Transverse colon (tissue), 4 donors: ENCODE results near the gene PRKCE. TPM values are rescaled to one million over a fixed set of nuclear protein-coding genes. Genes with fewer than 3 reads are reported as not detected.

ENCODE experiments used
- DNase-seq: peaks from one replicate; pipeline ENCODE4 v3.0.0-alpha.2; 2019
- H3K27ac ChIP-seq, 4 donors: fragments of 200-600 bp; sonication (generic); 2 replicates each; pipeline ENCODE4 v1.5.1; 2016 to 2018; ENCODE audit warnings: inconsistent platforms in 4 of 4
- H3K27me3 ChIP-seq: fragments of 200-600 bp; sonication (generic); 2 replicates; pipeline ENCODE4 v1.5.1; 2017; ENCODE audit warnings: inconsistent platforms
- H3K36me3 ChIP-seq, 4 donors: fragments of 200-600 bp; sonication (generic); 2 replicates each; pipeline ENCODE4 v1.5.1; 2017 to 2019; ENCODE audit warnings: inconsistent platforms in 4 of 4
- H3K4me1 ChIP-seq, 4 donors: fragments of 200-600 bp; sonication (generic); 2 replicates each; pipeline ENCODE4 v1.5.1; 2017 to 2020; ENCODE audit warnings: inconsistent platforms in 4 of 4
- H3K4me3 ChIP-seq, 4 donors: fragments of 200-600 bp; sonication (generic); 1 replicate in 1 of 4; 2 replicates in 3 of 4; pipeline versions ENCODE4 v1.5.1 to v1.6.1; 2017 to 2019; ENCODE audit warnings: inconsistent platforms in 4 of 4
- H3K9me3 ChIP-seq, 2 donors: fragments of 200-600 bp; sonication (generic); 2 replicates each; pipeline ENCODE4 v1.5.1; 2017 to 2019; ENCODE audit warnings: inconsistent platforms in 2 of 2
- EP300 ChIP-seq: sonication (generic); formaldehyde crosslinking; IDR thresholded peaks from one replicate; pipeline ENCODE4 v1.6.1; 2017; ENCODE audit warnings: antibody characterized with exemption, low read depth
- POLR2A ChIP-seq: fragments of 450-650 bp; IDR thresholded peaks from one replicate; pipeline ENCODE4 v1.6.1; 2016; ENCODE audit warnings: antibody characterized with exemption, mild to moderate bottlenecking, moderate library complexity
- POLR2AphosphoS5 ChIP-seq, 3 donors: sonication (generic); formaldehyde crosslinking; IDR thresholded peaks; one replicate each; pipeline ENCODE4 v1.6.1; 2016; ENCODE audit warnings: antibody characterized with exemption in 3 of 3
- WGBS, 2 donors: methylation state at CpG; one replicate each; pipeline ENCODE4 v1.1.5; 2018; ENCODE audit warnings: low coverage in 1 of 2; 5-methylcytosine and 5-hydroxymethylcytosine counted together
- in situ Hi-C, 4 donors: fragments of 200-750 bp; cut with MboI; loops; one replicate each; pipeline versions ENCODE4 v1.15.0 to v1.15.1; 2017; ENCODE audit warnings: low sequenced_read_pairs in 3 of 4, low pct_ligation_motif_present in 1 of 4, low pct_unique_long_range_greater_than_20kb in 1 of 4
- intact Hi-C: fragments of 100-400 bp; cut with DNase I; formaldehyde crosslinking; loops from one replicate; pipeline ENCODE4 v1.15.1; 2023; ENCODE audit warnings: low total_unique reads
- total RNA-seq, 4 donors: library from RNA; depleted of rRNA; stranded (reverse); fragments of >200 nt; gene quantifications; one replicate each; pipeline ENCODE4 v1.1.0, GENCODE V29; 2016
- TF ChIP-seq, protein P1 (sequence below), 5 experiments: fragments of 200-600 bp in 3 of 5; fragments of 450-650 bp in 2 of 5; sonication (generic) in 3 of 5; IDR thresholded peaks; 1 replicate in 2 of 5; 2 replicates in 3 of 5; pipeline ENCODE4 v1.5.1; 2016 to 2017; ENCODE audit warnings: antibody characterized with exemption in 5 of 5, inconsistent platforms in 3 of 5, mild to moderate bottlenecking in 2 of 5, moderate library complexity in 1 of 5

Gene PRKCE
- total RNA-seq, 4 donors from 2014 or later: 8.6 to 20.6 (median 11.3) TPM

DNA sequence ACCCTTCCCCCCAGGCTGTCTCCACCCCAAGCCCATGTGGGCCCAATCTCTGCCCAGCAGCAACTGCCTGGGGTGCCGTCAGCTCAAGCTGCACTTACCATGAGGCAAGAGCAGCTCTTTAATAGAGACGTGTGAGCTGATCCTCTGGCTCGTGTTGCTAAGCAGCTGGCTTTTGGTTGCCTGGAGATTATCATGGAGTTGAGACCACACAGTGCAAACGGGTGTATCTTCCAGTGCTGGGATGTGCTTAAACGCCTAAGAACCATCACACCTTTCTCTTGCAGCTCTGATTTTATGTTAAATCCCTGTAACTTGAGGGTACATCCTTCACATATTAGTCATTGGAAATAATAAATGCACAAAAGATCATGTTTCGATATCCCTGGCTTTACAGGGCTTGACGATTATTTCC is 271.1 kb downstream of the PRKCE start:
- no peak for DNase-seq
- intact Hi-C loops (no loop called here), in situ Hi-C loops (no loop called here)
- Histone ChIP-seq H3K27me3 (no peaks in the 10 kb centered on the region), H3K4me1 (peaks cover 0 to 11% (median 6%) of the 10 kb centered on the region in 4 donors), H3K9me3 (no peaks in the 10 kb centered on the region), H3K4me3 (no peak overlapping the region), H3K27ac (no peak overlapping the region), H3K36me3 (no peaks in the 10 kb centered on the region)
- no peak for TF ChIP-seq EP300
- TF ChIP-seq, protein P1, sequence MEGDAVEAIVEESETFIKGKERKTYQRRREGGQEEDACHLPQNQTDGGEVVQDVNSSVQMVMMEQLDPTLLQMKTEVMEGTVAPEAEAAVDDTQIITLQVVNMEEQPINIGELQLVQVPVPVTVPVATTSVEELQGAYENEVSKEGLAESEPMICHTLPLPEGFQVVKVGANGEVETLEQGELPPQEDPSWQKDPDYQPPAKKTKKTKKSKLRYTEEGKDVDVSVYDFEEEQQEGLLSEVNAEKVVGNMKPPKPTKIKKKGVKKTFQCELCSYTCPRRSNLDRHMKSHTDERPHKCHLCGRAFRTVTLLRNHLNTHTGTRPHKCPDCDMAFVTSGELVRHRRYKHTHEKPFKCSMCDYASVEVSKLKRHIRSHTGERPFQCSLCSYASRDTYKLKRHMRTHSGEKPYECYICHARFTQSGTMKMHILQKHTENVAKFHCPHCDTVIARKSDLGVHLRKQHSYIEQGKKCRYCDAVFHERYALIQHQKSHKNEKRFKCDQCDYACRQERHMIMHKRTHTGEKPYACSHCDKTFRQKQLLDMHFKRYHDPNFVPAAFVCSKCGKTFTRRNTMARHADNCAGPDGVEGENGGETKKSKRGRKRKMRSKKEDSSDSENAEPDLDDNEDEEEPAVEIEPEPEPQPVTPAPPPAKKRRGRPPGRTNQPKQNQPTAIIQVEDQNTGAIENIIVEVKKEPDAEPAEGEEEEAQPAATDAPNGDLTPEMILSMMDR (IDR thresholded peaks at IDR 0.05): no peak
- TF ChIP-seq POLR2A: no peak
- TF ChIP-seq POLR2AphosphoS5 (IDR thresholded peaks at IDR 0.05): no peak
- WGBS, 2 donors: 71 to 78% methylated on average over 4 to 7 of the region's 7 CpGs

DNA sequence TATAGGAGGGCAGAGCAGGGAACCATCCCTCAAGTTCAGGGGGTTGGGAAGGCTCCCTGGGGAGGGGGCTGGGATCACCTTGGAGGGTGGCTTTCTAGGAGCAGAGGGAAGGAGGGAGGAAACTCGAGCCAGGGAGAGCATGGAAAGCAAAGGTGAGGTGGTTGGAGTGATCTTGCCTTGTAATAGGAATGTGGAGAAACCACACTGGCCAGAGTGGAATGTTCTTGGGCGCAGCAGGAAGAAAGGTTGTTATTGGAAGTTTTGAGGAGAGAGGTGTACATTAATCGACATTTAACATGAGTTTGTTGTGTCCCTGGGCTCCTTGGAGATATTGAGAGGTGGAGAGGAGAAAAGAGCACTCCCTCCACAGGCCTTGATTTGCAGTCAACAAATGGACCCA is 272.2 kb downstream of the PRKCE start:
- intact Hi-C loops: no loop called here
- in situ Hi-C loops: no loop called here

DNA sequence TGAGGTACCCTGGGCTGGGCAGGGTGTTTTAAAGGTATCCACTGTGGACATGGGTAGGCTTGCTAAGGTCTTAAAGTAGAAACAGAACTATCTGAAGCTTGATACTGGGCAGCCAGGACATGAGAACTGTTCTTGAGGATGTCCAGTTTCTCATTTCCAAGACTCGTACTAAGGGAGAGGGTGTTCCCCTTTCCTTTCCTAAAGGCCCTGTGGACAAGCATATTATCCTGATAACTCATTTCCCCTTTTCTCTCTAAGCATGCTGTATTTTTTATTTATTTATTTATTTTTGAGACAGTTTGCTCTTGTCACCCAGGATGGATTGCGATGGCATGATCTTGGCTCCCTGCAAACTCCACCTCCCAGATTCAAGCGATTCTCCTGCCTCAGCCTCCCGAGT is 273.6 kb downstream of the PRKCE start:
- 93 to 100% methylated on average over 3 to 4 of the region's 4 CpGs for WGBS, 2 donors
- Histone ChIP-seq H3K36me3 (no peaks in the 10 kb centered on the region), H3K27me3 (no peaks in the 10 kb centered on the region), H3K4me1 (peaks cover 0 to 3% (median under 1%) of the 10 kb centered on the region in 4 donors), H3K27ac (no peak overlapping the region), H3K9me3 (no peaks in the 10 kb centered on the region), H3K4me3 (no peak overlapping the region)
- in situ Hi-C loops: no loop called here
- DNase-seq: no peak
- TF ChIP-seq POLR2AphosphoS5 (IDR thresholded peaks at IDR 0.05) (no peak), EP300 (no peak), POLR2A (no peak)
- TF ChIP-seq, protein P1 (IDR thresholded peaks at IDR 0.05): no peak
- intact Hi-C loops: no loop called here

More for the DNA sequence above, 272.2 kb downstream of the PRKCE start:
- H3K27ac ChIP-seq: no peak overlapping the region
- WGBS, 2 donors: 87 to 94% methylated on average over 2 to 3 of the region's 3 CpGs
- H3K36me3 ChIP-seq: no peaks in the 10 kb centered on the region
- no peak for DNase-seq
- no peaks in the 10 kb centered on the region for H3K27me3 ChIP-seq
- H3K4me1 ChIP-seq: peaks cover 0 to 10% (median 6%) of the 10 kb centered on the region in 4 donors
- no peaks in the 10 kb centered on the region for H3K9me3 ChIP-seq
- TF ChIP-seq POLR2AphosphoS5 (IDR thresholded peaks at IDR 0.05): no peak
- no peak for TF ChIP-seq POLR2A
- TF ChIP-seq, protein P1 (IDR thresholded peaks at IDR 0.05): no peak
- TF ChIP-seq EP300: no peak
- H3K4me3 ChIP-seq: no peak overlapping the region

DNA sequence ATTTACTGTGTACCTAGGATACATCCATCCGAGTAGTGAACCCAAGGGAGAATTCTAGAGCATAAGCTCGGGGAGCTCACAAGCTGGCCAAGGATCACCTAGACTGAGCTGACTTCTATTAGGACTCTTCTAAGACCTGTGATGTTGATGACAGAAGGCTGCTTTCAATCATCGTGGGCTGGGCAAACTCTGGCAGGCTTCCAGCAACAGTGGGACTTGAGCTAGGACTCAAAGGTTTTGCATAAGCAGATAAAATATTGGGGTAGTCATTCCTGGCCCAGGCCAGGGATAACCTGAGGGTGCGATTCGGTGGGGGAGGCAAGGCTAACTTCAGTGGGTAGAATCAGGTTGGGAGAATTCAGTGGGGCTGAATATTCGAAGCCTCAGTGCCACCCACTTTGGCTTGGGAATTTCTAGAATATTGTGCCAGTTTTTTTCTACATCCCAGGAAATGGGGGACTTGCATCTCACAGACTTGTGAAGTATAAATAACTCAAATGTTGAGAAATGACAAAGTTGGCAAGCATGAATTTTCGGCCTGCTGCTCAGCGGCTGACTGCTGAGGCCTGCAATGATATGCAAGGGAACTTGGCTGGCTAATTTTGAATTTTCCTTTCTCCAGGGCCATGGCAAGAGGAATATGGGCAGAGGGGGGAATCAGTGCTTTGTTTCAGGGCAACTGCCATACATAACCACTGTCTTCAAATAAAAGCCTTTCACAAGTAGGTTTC is 274.3 kb downstream of the PRKCE start:
- Histone ChIP-seq H3K27ac (no peak overlapping the region), H3K27me3 (no peaks in the 10 kb centered on the region), H3K9me3 (no peaks in the 10 kb centered on the region), H3K4me1 (peaks cover 0 to 5% (median 1%) of the 10 kb centered on the region in 4 donors), H3K36me3 (no peaks in the 10 kb centered on the region), H3K4me3 (no peak overlapping the region)
- DNase-seq: no peak
- intact Hi-C loops: no loop called here
- TF ChIP-seq POLR2A (no peak), POLR2AphosphoS5 (IDR thresholded peaks at IDR 0.05) (no peak), EP300 (no peak)
- TF ChIP-seq, protein P1 (IDR thresholded peaks at IDR 0.05): no peak
- in situ Hi-C loops: no loop called here
- 84 to 92% methylated on average over 2 to 8 of the region's 8 CpGs for WGBS, 2 donors
